Body of pancreas (tissue), 4 donors: ENCODE results near the gene HORMAD2. TPM values are rescaled to one million over a fixed set of nuclear protein-coding genes. Genes with fewer than 3 reads are reported as not detected.

Experiments
- ATAC-seq: fragments of 150-250 bp; one replicate; pipeline ENCODE4 v1.9.1; 2016
- DNase-seq, 4 donors: peaks; one replicate each; pipeline ENCODE4 v3.0.0-alpha.2; 2019
- H3K27ac ChIP-seq, 4 donors: fragments of 200-600 bp; sonication (generic); 1 replicate in 3 of 4; 2 replicates in 1 of 4; pipeline versions ENCODE4 v1.5.1 to v1.6.1; 2016 to 2019; ENCODE audit warnings: mild to moderate bottlenecking in 1 of 4, mixed read lengths in 1 of 4, moderate library complexity in 1 of 4
- H3K27me3 ChIP-seq, 2 donors: fragments of 200-600 bp; sonication (generic); one replicate each; pipeline ENCODE4 v1.6.0; 2016; ENCODE audit warnings: mild to moderate bottlenecking in 1 of 2
- H3K36me3 ChIP-seq, 2 donors: fragments of 200-600 bp; sonication (generic); replicated peaks in 1 of 2; 2 replicates each; pipeline ENCODE4 v1.5.1; 2016; ENCODE audit warnings: low read depth in 2 of 2; ENCODE audit not compliant: insufficient read depth in 1 of 2
- H3K4me1 ChIP-seq: fragments of 200-600 bp; sonication (generic); one replicate; pipeline ENCODE4 v1.6.0; 2016
- H3K4me3 ChIP-seq, 2 donors: fragments of 200-600 bp; sonication (generic); 1 replicate in 1 of 2; 2 replicates in 1 of 2; pipeline ENCODE4 v1.5.1; 2016 to 2019
- H3K9me3 ChIP-seq, 3 donors: fragments of 200-600 bp; sonication (generic); 1 replicate in 2 of 3; 2 replicates in 1 of 3; pipeline ENCODE4 v1.5.1; 2016
- POLR2A ChIP-seq, 3 donors: fragments of 450-650 bp; IDR thresholded peaks; one replicate each; pipeline ENCODE4 v1.6.1; 2016; ENCODE audit warnings: antibody characterized with exemption in 3 of 3, mild to moderate bottlenecking in 2 of 3
- WGBS, 2 donors: methylation state at CpG; one replicate each; pipeline ENCODE4 v1.1.5; 2017; 5-methylcytosine and 5-hydroxymethylcytosine counted together
- intact Hi-C: fragments of 100-400 bp; cut with DNase I; formaldehyde crosslinking; loops from one replicate; pipeline ENCODE4 v1.15.1; 2023
- total RNA-seq, 2 donors: library from RNA; depleted of rRNA; stranded (reverse); fragments of >200 nt; gene quantifications; one replicate each; pipeline ENCODE4 v1.1.0, GENCODE V29; 2016
- TF ChIP-seq, protein P1 (sequence below), 7 experiments: fragments of 450-650 bp in 4 of 7; fragments of 200-600 bp in 3 of 7; sonication (generic) in 3 of 7; IDR thresholded peaks; one replicate each; pipeline ENCODE4 v1.5.1; 2016 to 2019; ENCODE audit warnings: antibody characterized with exemption in 7 of 7

HORMAD2 gene
- total RNA-seq, 2 donors from 2014 or later: not detected

GRCh38 chr22:30114361-30114760 is 34.1 kb downstream of the HORMAD2 start:
- no peak overlapping the region for H3K27ac ChIP-seq
- H3K27me3 ChIP-seq: no peaks in the 10 kb centered on the region
- DNase-seq: no peak
- no peak for ATAC-seq
- 63 to 70% methylated on average over 1 of the region's 1 CpG for WGBS, 2 donors
- no peaks in the 10 kb centered on the region for H3K9me3 ChIP-seq
- TF ChIP-seq, protein P1, sequence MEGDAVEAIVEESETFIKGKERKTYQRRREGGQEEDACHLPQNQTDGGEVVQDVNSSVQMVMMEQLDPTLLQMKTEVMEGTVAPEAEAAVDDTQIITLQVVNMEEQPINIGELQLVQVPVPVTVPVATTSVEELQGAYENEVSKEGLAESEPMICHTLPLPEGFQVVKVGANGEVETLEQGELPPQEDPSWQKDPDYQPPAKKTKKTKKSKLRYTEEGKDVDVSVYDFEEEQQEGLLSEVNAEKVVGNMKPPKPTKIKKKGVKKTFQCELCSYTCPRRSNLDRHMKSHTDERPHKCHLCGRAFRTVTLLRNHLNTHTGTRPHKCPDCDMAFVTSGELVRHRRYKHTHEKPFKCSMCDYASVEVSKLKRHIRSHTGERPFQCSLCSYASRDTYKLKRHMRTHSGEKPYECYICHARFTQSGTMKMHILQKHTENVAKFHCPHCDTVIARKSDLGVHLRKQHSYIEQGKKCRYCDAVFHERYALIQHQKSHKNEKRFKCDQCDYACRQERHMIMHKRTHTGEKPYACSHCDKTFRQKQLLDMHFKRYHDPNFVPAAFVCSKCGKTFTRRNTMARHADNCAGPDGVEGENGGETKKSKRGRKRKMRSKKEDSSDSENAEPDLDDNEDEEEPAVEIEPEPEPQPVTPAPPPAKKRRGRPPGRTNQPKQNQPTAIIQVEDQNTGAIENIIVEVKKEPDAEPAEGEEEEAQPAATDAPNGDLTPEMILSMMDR (IDR thresholded peaks at IDR 0.05): no peak
- no peak for TF ChIP-seq POLR2A (IDR thresholded peaks at IDR 0.05)
- H3K4me3 ChIP-seq: no peak overlapping the region
- no peaks in the 10 kb centered on the region for H3K4me1 ChIP-seq
- intact Hi-C loops: loop anchor here (10.0 kb wide), 1 partner anchor 270 kb away; the partner anchor contains the start of gene RNF215
- no peaks in the 10 kb centered on the region for H3K36me3 ChIP-seq

GRCh38 chr22:30115705-30116104 is 35.4 kb downstream of the HORMAD2 start:
- 91 to 97% methylated on average over 2 of the region's 2 CpGs for WGBS, 2 donors
- TF ChIP-seq POLR2A (IDR thresholded peaks at IDR 0.05): no peak
- TF ChIP-seq, protein P1 (IDR thresholded peaks at IDR 0.05): no peak
- DNase-seq (no peak), ATAC-seq (no peak)
- Histone ChIP-seq H3K36me3 (no peaks in the 10 kb centered on the region), H3K4me1 (no peaks in the 10 kb centered on the region), H3K9me3 (no peaks in the 10 kb centered on the region), H3K4me3 (no peak overlapping the region), H3K27me3 (no peaks in the 10 kb centered on the region), H3K27ac (no peak overlapping the region)
- intact Hi-C loops: loop anchor here (10.0 kb wide), 1 partner anchor 269 kb away; the partner anchor contains the start of gene RNF215

GRCh38 chr22:30116362-30117117 is 36.3 kb downstream of the HORMAD2 start:
- no peak overlapping the region for H3K27ac ChIP-seq
- no peak for TF ChIP-seq POLR2A (IDR thresholded peaks at IDR 0.05)
- TF ChIP-seq, protein P1 (IDR thresholded peaks at IDR 0.05): no peak
- H3K4me1 ChIP-seq: no peaks in the 10 kb centered on the region
- no peaks in the 10 kb centered on the region for H3K27me3 ChIP-seq
- no peak overlapping the region for H3K4me3 ChIP-seq
- intact Hi-C loops: loop anchor here (10.0 kb wide), 1 partner anchor 268 kb away; the partner anchor contains the start of gene RNF215
- 44 to 75% methylated on average over 1 of the region's 1 CpG for WGBS, 2 donors
- no peaks in the 10 kb centered on the region for H3K36me3 ChIP-seq
- ATAC-seq (no peak), DNase-seq (no peak)
- H3K9me3 ChIP-seq: no peaks in the 10 kb centered on the region

DNA sequence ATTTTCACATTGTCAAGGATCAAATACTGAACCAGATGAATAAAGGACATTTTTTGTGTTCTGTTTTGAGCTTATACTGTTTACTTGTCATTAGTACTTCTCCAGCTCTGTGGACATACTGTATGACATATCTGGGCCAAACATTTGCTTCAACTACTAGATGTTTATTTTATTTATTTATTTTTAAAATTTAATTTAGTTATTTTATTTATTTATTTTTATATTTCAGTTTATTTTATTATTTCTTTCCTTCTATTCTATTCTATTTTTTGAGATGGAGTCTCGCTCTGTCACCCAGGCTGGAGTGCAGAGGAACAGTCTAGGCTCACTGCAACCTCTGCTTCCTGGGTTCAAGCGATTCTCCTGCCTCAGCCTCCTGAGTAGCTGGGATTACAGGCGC is 37.0 kb downstream of the HORMAD2 start:
- Histone ChIP-seq H3K4me3 (no peak overlapping the region), H3K36me3 (no peaks in the 10 kb centered on the region), H3K27ac (no peak overlapping the region), H3K27me3 (no peaks in the 10 kb centered on the region), H3K4me1 (no peaks in the 10 kb centered on the region), H3K9me3 (no peaks in the 10 kb centered on the region)
- ATAC-seq (no peak), DNase-seq (no peak)
- no peak for TF ChIP-seq POLR2A (IDR thresholded peaks at IDR 0.05)
- TF ChIP-seq, protein P1 (IDR thresholded peaks at IDR 0.05): no peak
- WGBS, 2 donors: 94 to 95% methylated on average over 3 of the region's 3 CpGs
- intact Hi-C loops: loop anchor here (10.0 kb wide), 1 partner anchor 268 kb away; the partner anchor contains the start of gene RNF215
